Hepatocyte (in vitro differentiated cells): ENCODE results near the gene MST1R. TPM values are rescaled to one million over a fixed set of nuclear protein-coding genes. Genes with fewer than 3 reads are reported as not detected.

Source experiments
- DNase-seq: peaks from one replicate; pipeline ENCODE4 v3.0.0-alpha.2; 2016; ENCODE audit warnings: low spot score
- H2AFZ ChIP-seq: fragments of 200-600 bp; sonication (generic); 2 replicates; pipeline ENCODE4 v1.6.0; 2016; ENCODE audit warnings: antibody characterized with exemption, mild to moderate bottlenecking
- H3K27ac ChIP-seq: fragments of 200-600 bp; sonication (generic); 2 replicates; pipeline ENCODE4 v1.5.1; 2016; ENCODE audit warnings: mild to moderate bottlenecking
- H3K27me3 ChIP-seq: fragments of 200-600 bp; sonication (generic); 2 replicates; pipeline ENCODE4 v1.6.1; 2016
- H3K36me3 ChIP-seq: fragments of 200-600 bp; sonication (generic); replicated peaks from 2 replicates; pipeline ENCODE4 v1.5.1; 2016; ENCODE audit warnings: low read depth; ENCODE audit not compliant: insufficient read depth
- H3K4me1 ChIP-seq: fragments of 200-600 bp; sonication (generic); 2 replicates; pipeline ENCODE4 v1.5.1; 2016; ENCODE audit warnings: mild to moderate bottlenecking, moderate library complexity; ENCODE audit not compliant: insufficient read depth
- H3K4me2 ChIP-seq: fragments of 200-600 bp; sonication (generic); 2 replicates; pipeline ENCODE4 v1.6.0; 2016
- H3K4me3 ChIP-seq: fragments of 200-600 bp; sonication (generic); 2 replicates; pipeline ENCODE4 v1.5.1; 2016; ENCODE audit warnings: mild to moderate bottlenecking
- H3K79me2 ChIP-seq: fragments of 200-600 bp; sonication (generic); 2 replicates; pipeline ENCODE4 v1.6.0; 2017; ENCODE audit warnings: mild to moderate bottlenecking
- H3K9me2 ChIP-seq: fragments of 200-600 bp; sonication (generic); replicated peaks from 2 replicates; pipeline ENCODE4 v1.6.0; 2017; ENCODE audit warnings: mild to moderate bottlenecking; ENCODE audit not compliant: insufficient read depth
- H3K9me3 ChIP-seq: fragments of 200-600 bp; sonication (generic); 2 replicates; pipeline ENCODE4 v1.5.1; 2016; ENCODE audit warnings: low read depth, mild to moderate bottlenecking
- H4K20me1 ChIP-seq: fragments of 200-600 bp; sonication (generic); 2 replicates; pipeline ENCODE4 v1.6.0; 2016; ENCODE audit warnings: mild to moderate bottlenecking; ENCODE audit not compliant: insufficient read depth, poor library complexity, severe bottlenecking
- CTCF ChIP-seq: fragments of 200-600 bp; sonication (generic); IDR thresholded peaks from 2 replicates; pipeline ENCODE4 v1.5.1; 2016; ENCODE audit warnings: antibody characterized with exemption, mild to moderate bottlenecking; ENCODE audit not compliant: poor library complexity
- EZH2 ChIP-seq: fragments of 200-600 bp; sonication (generic); IDR thresholded peaks from 2 replicates; pipeline ENCODE4 v1.6.1; 2016; ENCODE audit warnings: antibody characterized with exemption, mild to moderate bottlenecking, borderline replicate concordance
- EZH2phosphoT487 ChIP-seq: fragments of 200-600 bp; sonication (generic); IDR thresholded peaks from one replicate; pipeline ENCODE4 v1.6.1; 2018; ENCODE audit warnings: antibody characterized with exemption, mild to moderate bottlenecking, low read depth, moderate library complexity; ENCODE audit not compliant: unreplicated experiment, severe bottlenecking
- WGBS: methylation state at CpG from one replicate; pipeline ENCODE4 v1.1.6; 2016; ENCODE audit warnings: low lambda C conversion rate; ENCODE audit errors: missing lambda C conversion rate; 5-methylcytosine and 5-hydroxymethylcytosine counted together
- polyA plus RNA-seq: library from polyadenylated mRNA; unstranded; fragments of >200 nt; fragmentation: Nextera tagmentation; extraction: Ambion mirVana; gene quantifications from 2 replicates; pipeline ENCODE4 v1.2.1, GENCODE V29; 2016
- total RNA-seq: library from RNA; depleted of rRNA; stranded (reverse); fragments of >200 nt; gene quantifications from 2 replicates; pipeline ENCODE4 v1.2.3, GENCODE V29; 2014

MST1R gene
- total and polyA plus RNA-seq, 2 experiments from 2014 or later: 5.3 to 8.7 TPM

- 54% methylated on average over 6 of the region's 6 CpGs for WGBS
- no peak for DNase-seq
These were observed 22.9 kb downstream of the MST1R start for GRCh38 chr3:49880581-49881315.

GRCh38 chr3:49879721-49880120 is 24.0 kb downstream of the MST1R start:
- Histone ChIP-seq H3K4me2 (no peak overlapping the region), H3K4me3 (no peak overlapping the region), H3K79me2 (no peaks in the 10 kb centered on the region), H3K9me3 (no peaks in the 10 kb centered on the region), H3K4me1 (peaks cover 10% of the 10 kb centered on the region), H2AFZ (no peak overlapping the region), H3K27me3 (no peaks in the 10 kb centered on the region), H4K20me1 (no peaks in the 10 kb centered on the region), H3K36me3 (no peaks in the 10 kb centered on the region), H3K27ac (no peak overlapping the region), H3K9me2 (no peaks in the 10 kb centered on the region)
- no peak for TF ChIP-seq EZH2phosphoT487
- TF ChIP-seq CTCF: no peak
- TF ChIP-seq EZH2: no peak
- WGBS: 65% methylated on average over 2 of the region's 2 CpGs
- DNase-seq: no peak

More at GRCh38 chr3:49880581-49881315, 22.9 kb downstream of the MST1R start:
- TF ChIP-seq EZH2: no peak
- Histone ChIP-seq H3K27ac (no peak overlapping the region), H3K4me2 (no peak overlapping the region), H3K36me3 (no peaks in the 10 kb centered on the region), H3K4me1 (peaks cover 10% of the 10 kb centered on the region), H3K79me2 (no peaks in the 10 kb centered on the region), H4K20me1 (no peaks in the 10 kb centered on the region), H3K27me3 (no peaks in the 10 kb centered on the region), H2AFZ (no peak overlapping the region), H3K9me3 (no peaks in the 10 kb centered on the region), H3K4me3 (no peak overlapping the region), H3K9me2 (no peaks in the 10 kb centered on the region)

- DNase-seq: no peak
- Histone ChIP-seq H3K4me2 (no peak overlapping the region), H3K27me3 (no peaks in the 10 kb centered on the region), H4K20me1 (no peaks in the 10 kb centered on the region), H3K4me3 (no peak overlapping the region), H3K79me2 (no peaks in the 10 kb centered on the region), H2AFZ (no peak overlapping the region), H3K9me3 (no peaks in the 10 kb centered on the region), H3K4me1 (peaks cover 19% of the 10 kb centered on the region), H3K27ac (no peak overlapping the region), H3K36me3 (no peaks in the 10 kb centered on the region), H3K9me2 (no peaks in the 10 kb centered on the region)
- no peak for TF ChIP-seq EZH2
- no peak for TF ChIP-seq CTCF
- TF ChIP-seq EZH2phosphoT487: no peak
These were observed 25.0 kb downstream of the MST1R start for GRCh38 chr3:49878686-49879085.

DNA sequence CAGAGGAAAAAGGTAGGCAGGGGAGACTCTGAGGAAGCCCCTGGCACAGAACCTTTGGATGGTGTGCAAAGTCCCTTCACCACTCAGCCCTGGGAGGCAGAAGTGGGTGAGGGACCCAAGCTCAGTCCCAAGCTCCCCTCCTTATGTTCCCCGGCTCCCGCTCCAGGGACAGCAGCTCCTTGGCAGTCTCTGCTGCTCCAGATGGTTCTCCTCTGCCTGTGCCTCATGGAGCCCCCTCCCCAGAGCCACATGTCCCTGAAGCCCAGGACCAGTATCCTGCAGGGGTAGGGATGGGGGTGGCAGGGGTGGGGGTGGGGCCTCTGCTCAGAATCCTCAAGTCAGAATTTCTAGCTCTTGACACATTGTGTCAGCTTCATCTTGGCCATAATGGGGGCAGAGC is 26.0 kb downstream of the MST1R start:
- Histone ChIP-seq H3K9me2 (no peaks in the 10 kb centered on the region), H3K36me3 (no peaks in the 10 kb centered on the region), H2AFZ (no peak overlapping the region), H3K9me3 (no peaks in the 10 kb centered on the region), H4K20me1 (no peaks in the 10 kb centered on the region), H3K4me3 (no peak overlapping the region), H3K27me3 (no peaks in the 10 kb centered on the region), H3K27ac (no peak overlapping the region), H3K4me1 (peaks cover 26% of the 10 kb centered on the region), H3K79me2 (no peaks in the 10 kb centered on the region), H3K4me2 (no peak overlapping the region)
- DNase-seq: no peak
- no peak for TF ChIP-seq CTCF
- no CpG with 5 or more reads among the region's 2 CpGs for WGBS
